Hematopoietic multipotent progenitor cell (in vitro differentiated cells): ENCODE measurements around the gene SAMMSON. TPM values are rescaled to one million over a fixed set of nuclear protein-coding genes. Genes with fewer than 3 reads are reported as not detected.

ENCODE experiments used
- DNase-seq, 3 donors: peaks; one replicate each; pipeline ENCODE4 v3.0.0-alpha.2; 2011 to 2015; ENCODE audit warnings: low read depth in 2 of 3, low spot score in 2 of 3
- total RNA-seq: library from RNA; depleted of rRNA; stranded (reverse); fragments of >200 nt; gene quantifications from one replicate; pipeline ENCODE4 v1.2.3, GENCODE V29; 2012

Gene SAMMSON
- total RNA-seq, 1 donor: under 0.01 TPM

DNA sequence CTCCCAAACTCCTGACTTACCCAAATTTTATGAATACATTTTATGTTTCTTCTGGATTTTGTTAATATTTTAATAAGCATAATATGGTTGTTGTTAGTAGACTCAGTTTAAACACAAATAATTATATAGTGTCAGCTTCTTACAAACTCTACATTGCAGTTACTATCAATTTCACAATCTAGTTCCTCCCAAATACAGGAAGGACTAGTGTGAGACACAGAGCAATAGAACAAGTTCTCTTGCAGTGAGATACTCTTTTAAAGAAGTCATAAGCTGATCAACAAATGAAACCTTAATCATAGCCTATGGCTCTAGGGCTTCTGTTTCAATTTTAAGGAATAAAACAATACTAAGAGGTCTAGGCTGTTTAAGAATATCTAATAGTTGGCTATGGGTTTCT lies 86.1 kb downstream of the SAMMSON start:
- DNase-seq: no peak

DNA sequence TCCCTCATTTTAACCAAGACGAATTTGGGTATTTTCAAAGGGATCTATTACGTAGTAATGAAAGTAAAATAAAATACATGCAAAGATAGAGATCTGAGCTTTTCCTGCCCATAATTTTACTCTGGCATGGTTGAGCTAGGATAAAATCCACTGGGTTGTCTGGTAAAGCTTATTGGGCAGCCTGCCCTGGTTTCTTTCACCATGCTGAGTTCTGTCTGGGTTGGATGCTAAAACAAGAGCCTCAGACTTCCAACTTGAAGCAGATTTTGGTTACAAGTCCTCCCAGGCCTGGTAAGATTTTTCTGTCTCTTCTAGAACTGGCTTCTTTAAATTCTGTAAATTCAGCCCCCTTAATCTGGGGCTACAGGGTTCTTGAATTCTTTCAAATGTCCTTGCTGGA lies 86.8 kb downstream of the SAMMSON start:
- no peak for DNase-seq

DNA sequence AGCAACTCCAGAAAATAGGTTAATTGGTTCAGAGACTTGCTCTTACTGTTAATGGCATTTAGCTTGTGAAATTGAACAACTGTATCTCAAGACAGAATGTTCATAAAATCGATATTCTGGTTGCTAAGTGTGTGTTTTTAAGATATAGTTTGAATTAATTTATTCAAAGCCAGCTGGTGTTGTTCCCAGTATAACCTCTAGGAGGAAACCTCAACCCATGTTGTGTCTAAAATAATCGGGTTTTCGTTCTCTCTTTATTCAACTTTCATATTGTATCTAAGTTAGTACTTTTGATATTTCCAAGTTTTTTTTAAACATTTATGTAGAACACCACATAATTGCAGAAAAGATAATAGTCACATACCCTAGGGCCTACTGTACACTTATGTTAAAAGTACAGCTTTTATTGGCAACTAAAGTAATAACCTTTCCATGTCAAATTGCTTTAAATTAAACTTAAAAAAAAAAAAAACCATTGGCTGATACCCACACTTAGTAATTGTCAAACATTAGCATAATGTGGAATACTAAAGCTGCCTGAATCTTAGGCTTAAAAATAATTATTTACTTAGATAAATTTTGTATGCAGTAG lies 90.9 kb downstream of the SAMMSON start:
- peak in 1 of 3 donors; percentile 10 for DNase-seq

DNA sequence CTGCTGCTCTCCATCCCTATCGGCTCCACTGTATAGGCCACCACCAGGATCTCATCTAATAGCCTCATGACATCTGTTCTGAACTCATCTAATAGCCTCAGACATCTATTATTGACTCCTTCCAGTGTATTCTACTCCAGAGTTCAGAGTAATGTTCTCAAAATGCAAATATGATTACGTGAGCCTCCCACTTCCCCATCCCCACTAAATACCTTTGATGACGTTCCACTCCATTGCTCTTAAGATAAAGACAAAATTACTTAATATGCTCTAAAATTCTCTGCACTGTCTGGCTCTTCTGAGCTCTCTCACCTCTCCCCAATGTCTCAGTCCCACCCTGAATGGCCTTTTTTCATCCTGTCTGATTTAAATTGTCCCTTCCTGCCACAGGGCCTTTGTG lies 94.7 kb downstream of the SAMMSON start:
- no peak for DNase-seq

DNA sequence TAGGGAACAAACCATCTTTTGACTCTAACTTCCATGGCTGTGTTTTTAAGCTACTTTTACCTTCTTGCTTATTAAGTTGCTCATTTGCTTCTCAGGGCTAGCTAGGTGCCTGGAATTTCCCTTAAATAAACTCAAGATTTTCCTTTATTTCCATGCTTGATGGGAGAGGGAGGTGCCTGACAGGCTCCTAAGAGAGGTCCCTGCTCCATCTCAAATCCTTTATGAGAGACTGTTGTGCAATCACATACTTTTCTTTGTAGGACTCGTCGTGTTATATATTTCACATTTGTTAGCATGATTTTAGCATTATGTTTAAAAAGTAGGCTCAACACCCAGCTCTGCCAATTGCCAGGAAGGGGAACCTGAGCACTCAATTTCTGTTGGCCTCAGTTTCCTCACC lies 95.7 kb downstream of the SAMMSON start:
- no peak for DNase-seq

DNA sequence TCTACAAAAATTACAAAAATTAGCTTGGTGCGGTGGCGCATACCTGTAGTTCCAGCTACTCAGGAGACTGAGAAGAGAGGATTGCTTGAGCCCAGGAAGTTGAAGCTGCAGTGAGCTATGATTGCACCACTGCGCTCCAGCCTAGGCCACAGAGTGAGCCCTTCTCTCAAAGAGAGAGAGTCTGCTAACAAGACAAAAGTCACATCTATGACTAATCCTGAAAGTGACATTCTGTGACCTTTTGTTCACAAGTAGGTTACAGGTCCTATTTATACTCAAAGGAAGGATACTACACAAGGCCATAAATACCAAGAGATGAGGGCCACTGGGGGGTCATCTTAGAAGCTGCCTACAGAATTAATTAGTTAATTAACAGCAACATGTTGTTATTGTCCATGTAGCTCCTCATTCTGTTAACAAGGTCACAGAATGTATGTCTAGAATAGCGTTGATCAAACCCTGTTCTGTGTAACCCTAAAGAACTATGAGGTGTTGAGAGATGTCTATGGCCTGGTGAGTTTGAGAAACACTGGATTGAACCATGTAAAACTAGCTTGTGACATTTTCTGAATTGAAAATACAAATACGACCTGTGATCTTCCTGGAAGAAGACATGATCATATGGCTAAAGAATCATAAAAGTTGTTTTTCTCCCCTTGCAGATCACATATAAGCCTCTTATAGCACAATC lies 97.0 kb downstream of the SAMMSON start:
- DNase-seq: no peak

DNA sequence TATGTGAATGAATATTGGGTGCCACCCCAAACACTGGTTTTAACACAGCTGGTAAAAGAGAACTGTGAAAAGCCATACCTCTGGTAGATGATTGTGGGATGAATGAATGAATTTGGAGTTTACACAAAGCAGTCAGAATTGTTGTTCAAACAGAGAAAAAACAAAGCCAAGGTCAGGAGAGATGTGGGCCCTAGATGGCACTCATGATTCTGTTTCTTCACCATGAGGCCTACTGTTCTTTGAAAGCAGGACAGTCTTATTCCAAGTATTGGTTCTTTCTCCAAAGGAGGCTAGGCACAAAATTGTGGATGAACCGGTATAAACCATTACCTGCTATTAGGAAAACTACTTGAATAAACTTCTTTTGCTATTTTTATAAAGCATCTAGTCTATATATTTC lies 97.6 kb downstream of the SAMMSON start:
- no peak for DNase-seq

DNA sequence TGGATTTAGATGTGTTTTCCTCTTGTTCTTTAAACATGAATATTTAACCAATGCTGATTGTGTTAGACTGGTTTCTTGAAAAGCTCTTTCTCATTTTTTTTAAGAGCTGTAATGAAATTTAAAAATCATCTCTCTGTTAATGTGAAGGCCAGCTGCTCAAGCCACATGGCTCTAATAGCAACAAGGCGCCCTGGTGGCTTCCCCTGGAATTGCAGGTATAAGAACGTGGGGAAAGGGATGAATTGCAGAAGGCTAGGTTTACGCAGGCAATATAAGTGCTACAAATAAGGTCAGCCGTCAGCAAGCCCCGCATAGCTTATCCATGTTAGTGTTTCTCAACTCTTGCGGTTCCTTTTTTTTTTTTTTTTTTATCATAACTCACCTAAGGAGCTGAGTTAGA lies 108.5 kb downstream of the SAMMSON start:
- peak in 1 of 3 donors; percentile 6 for DNase-seq

DNA sequence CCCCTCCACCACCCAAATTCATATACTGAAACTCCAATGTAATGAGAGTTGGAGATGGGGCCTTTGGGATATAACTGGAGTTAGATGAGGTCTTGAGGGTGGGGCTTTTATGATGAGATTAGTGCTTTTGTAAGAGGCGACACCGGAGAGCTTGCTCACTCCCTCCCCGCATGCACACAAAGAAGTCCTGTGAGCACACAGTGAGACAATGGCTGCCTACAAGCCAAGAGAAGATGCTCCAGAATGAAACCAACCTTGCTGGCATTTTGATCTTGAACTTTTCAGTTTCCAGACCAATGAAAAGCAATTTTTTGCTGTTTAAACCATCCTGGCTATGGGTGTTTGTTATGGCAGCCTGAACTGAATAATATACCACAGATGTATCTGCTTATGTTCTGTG lies 109.0 kb downstream of the SAMMSON start:
- DNase-seq: no peak

DNA sequence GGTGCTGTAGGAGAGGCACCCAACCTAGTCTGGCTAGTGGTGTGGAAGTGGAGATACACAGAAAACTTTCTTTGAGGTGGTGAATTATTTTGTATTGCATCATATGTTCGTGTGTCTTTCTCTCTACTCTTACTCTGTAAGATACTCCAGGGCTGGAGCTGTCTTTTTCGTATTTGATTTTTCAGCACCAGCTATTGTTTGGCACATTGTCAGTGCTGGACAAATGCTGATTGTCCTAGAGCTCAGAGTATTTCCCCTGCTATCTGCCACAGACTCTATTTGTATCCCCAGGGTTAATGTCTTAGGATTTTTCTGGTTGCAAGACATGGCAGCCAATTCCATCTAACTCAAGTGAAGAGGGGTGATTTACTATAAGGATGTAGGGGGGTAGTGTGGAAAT lies 110.5 kb downstream of the SAMMSON start:
- DNase-seq: no peak

DNA sequence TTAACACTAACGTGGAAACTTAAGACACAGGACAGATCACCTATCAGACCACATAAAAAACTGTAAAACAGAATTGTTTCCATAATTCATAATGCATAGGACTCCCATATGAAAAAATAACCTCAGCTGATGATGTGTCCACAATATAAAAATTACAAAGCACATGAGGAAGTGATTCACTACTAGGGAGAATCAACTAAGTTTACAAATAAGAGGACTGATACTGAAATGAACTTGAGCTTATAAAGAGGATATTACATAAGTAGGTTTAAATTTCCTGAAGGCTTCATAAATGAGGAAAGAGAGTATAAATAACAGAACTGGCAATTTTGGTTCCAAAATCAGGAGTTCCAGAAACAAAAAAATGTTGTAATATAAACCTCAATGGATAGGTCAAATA lies 111.9 kb downstream of the SAMMSON start:
- no peak for DNase-seq

DNA sequence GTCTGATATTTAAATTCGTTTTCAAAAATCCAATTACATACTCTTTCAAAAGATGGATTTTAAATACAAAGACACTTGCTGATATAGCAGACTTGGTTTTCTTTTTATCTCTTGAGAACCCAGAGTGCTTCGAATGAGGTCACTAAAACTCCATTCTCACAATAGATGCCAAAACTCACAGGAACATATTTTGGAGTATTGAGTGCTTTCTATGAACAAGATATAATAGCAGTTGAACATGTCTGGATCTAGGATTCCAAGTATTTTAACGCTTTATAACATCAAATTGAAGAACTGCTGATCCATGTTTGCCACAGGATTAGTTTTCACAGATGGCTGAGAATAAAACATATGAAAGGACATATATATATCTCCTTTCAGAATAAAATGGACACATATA lies 113.2 kb downstream of the SAMMSON start:
- no peak for DNase-seq

DNA sequence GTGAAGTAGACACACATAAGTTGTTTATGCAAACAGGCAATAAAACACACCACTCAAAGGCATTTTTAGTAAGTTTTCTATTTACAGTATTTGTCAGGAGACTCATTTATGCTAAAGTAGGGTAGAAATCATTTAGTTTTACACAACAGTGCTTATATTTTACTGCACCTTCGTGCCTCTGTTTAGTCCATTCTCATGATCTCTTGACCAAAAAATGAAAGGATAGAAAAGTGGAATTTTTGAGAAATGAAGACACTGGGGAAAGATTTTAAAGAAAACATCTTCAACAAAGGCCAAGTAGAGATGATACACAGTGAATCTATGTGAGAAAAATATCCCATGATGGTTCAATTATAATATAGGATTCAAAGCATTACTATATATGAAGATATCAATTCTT lies 114.9 kb downstream of the SAMMSON start:
- DNase-seq: no peak

DNA sequence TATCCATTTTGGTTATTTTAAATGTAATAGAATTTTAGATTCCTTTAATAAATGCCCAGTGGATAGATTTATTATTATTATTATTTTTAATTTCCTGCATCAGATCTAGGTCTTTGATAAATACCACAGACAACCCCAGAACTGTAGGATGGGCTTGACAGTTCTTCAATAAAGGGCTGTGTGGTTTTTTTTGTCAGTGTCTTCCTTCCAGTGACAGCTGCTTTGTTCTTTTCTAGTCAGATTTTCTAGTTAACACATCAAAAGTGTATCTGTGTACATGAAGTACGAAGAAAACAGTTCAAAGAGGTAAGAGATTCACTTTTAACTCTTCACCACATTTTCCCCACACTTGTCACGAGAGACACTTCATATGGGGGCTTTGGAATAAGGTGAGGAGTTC lies 120.3 kb downstream of the SAMMSON start:
- no peak for DNase-seq
